Neural crest cell (in vitro differentiated cells): ENCODE results near the gene PLPP1. TPM values are rescaled to one million over a fixed set of nuclear protein-coding genes. Genes with fewer than 3 reads are reported as not detected.

Source experiments
- DNase-seq: peaks from one replicate; pipeline ENCODE4 v3.0.0; 2021; ENCODE audit warnings: low read depth, mixed read lengths, low spot score
- H3K27ac Mint-ChIP-seq: one replicate; pipeline ENCODE4 v1.8.0; 2021; ENCODE audit warnings: mild to moderate bottlenecking, mixed read lengths; ENCODE audit not compliant: unreplicated experiment
- H3K27me3 Mint-ChIP-seq: 2 replicates; pipeline ENCODE4 v1.8.0; 2021; ENCODE audit warnings: low read depth, mild to moderate bottlenecking, mixed read lengths
- H3K36me3 Mint-ChIP-seq: 2 replicates; pipeline ENCODE4 v1.8.0; 2021; ENCODE audit warnings: low read depth, mild to moderate bottlenecking, mixed read lengths
- H3K4me1 Mint-ChIP-seq: 2 replicates; pipeline ENCODE4 v1.8.0; 2021; ENCODE audit warnings: mixed read lengths
- H3K4me3 Mint-ChIP-seq: one replicate; pipeline ENCODE4 v1.8.0; 2021; ENCODE audit warnings: mild to moderate bottlenecking, mixed read lengths
- H3K9me3 Mint-ChIP-seq: 2 replicates; pipeline ENCODE4 v1.8.0; 2021; ENCODE audit warnings: mixed read lengths
- CTCF ChIP-seq: fragments of 200-600 bp; sonication (generic); conservative IDR thresholded peaks from 2 replicates; pipeline ENCODE4 v1.5.0; 2021; ENCODE audit warnings: antibody characterized with exemption, mild to moderate bottlenecking
- total RNA-seq: library from RNA; stranded (reverse); gene quantifications from 2 replicates; pipeline ENCODE4 v1.2.1, GENCODE V29; 2021

The PLPP1 gene
- total RNA-seq, 1 donor from 2014 or later, result 13.2 TPM

DNA sequence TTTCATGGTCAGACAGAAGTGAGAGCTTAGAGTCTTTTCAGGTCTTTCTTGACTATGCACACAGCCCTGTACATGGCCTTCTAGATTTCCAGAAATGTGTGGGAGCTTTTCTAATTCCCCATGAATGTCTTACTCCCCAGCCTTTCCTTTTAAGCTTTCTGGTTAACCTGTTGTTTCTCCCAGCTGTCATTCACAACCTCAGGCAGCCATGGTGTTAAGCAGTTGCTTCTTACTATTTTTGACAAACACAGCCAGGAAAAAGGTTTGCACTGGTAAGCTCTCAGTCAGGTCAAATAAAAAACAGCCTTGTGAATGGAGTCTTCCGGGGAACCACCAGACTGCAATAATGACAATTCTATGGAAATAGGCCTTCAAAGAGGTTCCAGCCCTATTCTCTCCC is 142.1 kb downstream of the PLPP1 start:
- DNase-seq, result no peak
- peaks cover 34% of the 10 kb centered on the region for H3K36me3 Mint-ChIP-seq
- H3K27me3 Mint-ChIP-seq, result no peaks in the 10 kb centered on the region
- H3K9me3 Mint-ChIP-seq, result no peaks in the 10 kb centered on the region
- no peaks in the 10 kb centered on the region for H3K4me1 Mint-ChIP-seq
- TF ChIP-seq CTCF, result no peak
- H3K27ac Mint-ChIP-seq, result no peak overlapping the region
- no peak overlapping the region for H3K4me3 Mint-ChIP-seq

DNA sequence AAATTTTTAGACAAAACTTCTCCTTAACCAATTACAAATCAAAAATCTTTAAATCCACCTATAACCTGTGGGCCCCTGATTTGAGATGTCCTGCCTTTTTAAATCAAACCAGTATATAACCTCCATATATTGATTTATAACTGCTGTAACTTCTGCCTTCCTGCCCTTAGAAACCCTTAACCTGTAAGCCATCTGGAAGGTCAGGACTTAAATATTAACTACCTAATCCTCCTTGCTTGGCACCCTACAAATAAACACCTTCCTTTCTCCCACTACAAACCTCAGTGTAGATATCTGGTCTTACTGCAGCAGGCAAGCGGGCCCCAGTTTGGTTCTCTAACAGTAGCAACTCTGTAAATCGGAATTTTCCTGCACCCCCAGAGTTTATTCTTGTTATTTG is 143.1 kb downstream of the PLPP1 start:
- TF ChIP-seq CTCF, result no peak
- Mint-ChIP-seq H3K9me3 (no peaks in the 10 kb centered on the region), H3K27ac (no peak overlapping the region), H3K4me3 (no peak overlapping the region), H3K4me1 (no peaks in the 10 kb centered on the region), H3K36me3 (peaks cover 35% of the 10 kb centered on the region), H3K27me3 (no peaks in the 10 kb centered on the region)
- no peak for DNase-seq

DNA sequence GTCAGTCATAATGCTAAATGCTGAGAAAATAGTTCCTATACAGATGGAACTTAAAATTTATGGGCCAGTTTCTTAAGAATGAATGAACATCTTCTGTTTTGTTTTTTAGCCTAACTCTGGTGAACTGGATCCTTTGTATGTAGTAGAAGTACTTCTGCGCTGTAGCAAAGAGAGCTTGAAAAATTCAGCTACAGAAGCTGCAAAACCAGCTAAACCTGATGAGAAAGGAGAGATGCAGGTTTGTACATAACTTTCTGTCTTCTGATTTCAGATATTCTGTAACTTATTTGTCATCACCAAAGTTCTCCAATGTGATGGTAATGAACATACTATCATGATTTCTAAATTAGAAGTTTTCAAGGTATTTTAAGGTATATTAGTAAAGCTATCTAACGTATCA is 146.9 kb downstream of the PLPP1 start:
- no peak for DNase-seq
- TF ChIP-seq CTCF, result no peak
- Mint-ChIP-seq H3K4me1 (no peaks in the 10 kb centered on the region), H3K4me3 (no peak overlapping the region), H3K27ac (no peak overlapping the region), H3K9me3 (peaks cover 3% of the 10 kb centered on the region), H3K36me3 (peaks cover 40% of the 10 kb centered on the region), H3K27me3 (no peaks in the 10 kb centered on the region)

DNA sequence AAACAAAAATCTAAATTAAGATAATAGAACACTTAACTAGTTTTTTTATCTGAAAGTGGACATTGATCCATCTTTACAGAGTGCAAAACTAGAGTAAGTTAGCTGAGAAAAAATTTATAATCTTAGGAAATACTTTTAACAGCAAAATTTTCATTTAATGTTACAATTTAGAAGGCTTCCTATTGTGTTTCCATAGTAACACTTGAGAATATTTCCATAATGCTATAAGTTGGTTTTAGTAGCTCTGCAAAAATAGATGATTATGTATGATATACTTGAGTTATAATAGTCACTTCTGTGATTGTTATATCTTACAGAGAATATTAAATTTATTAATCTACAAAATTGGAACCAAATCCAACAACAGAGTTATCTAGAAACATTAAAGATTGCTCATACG is 148.4 kb downstream of the PLPP1 start:
- Mint-ChIP-seq H3K4me1 (no peaks in the 10 kb centered on the region), H3K27me3 (no peaks in the 10 kb centered on the region), H3K36me3 (peaks cover 31% of the 10 kb centered on the region), H3K9me3 (peaks cover 3% of the 10 kb centered on the region), H3K4me3 (no peak overlapping the region), H3K27ac (no peak overlapping the region)
- TF ChIP-seq CTCF, result no peak
- no peak for DNase-seq

- no peak overlapping the region for H3K27ac Mint-ChIP-seq
- no peak overlapping the region for H3K4me3 Mint-ChIP-seq
These were observed 148.9 kb downstream of the PLPP1 start for GRCh38 chr5:55385846-55386245.

More at GRCh38 chr5:55385846-55386245, 148.9 kb downstream of the PLPP1 start:
- no peak for DNase-seq
- peaks cover 33% of the 10 kb centered on the region for H3K36me3 Mint-ChIP-seq
- peaks cover 3% of the 10 kb centered on the region for H3K9me3 Mint-ChIP-seq
- no peaks in the 10 kb centered on the region for H3K4me1 Mint-ChIP-seq
- no peaks in the 10 kb centered on the region for H3K27me3 Mint-ChIP-seq
- TF ChIP-seq CTCF, result no peak
